ENCODE data around the gene EPHB1. TPM values are rescaled to one million over a fixed set of nuclear protein-coding genes. Genes with fewer than 3 reads are reported as not detected.

The EPHB1 gene
- polyA plus RNA-seq, 1 of the 3 experiments (the other 2 are of a cell fraction), result 1.2 TPM

- 66% methylated on average over 6 of the region's 7 CpGs for WGBS (ENCODE audit: low lambda C conversion rate)
- Histone ChIP-seq H4K20me1 (ENCODE audit: insufficient read depth) (no peaks in the 10 kb centered on the region), H3K9ac (no peak overlapping the region), H3F3A (replicated peaks; ENCODE audit: insufficient read depth) (no peaks in the 10 kb centered on the region), H3K27me3 (ENCODE audit: insufficient read depth) (no peaks in the 10 kb centered on the region), H3K9me3 (no peaks in the 10 kb centered on the region), H3K4me3 (ENCODE audit: low read depth in 2 of 2, low read length in 1 of 2) (no peak overlapping the region), H3K9me2 (no peaks in the 10 kb centered on the region), H2AFZ (ENCODE audit: low read depth) (no peak overlapping the region), H3K4me2 (no peak overlapping the region), H3K4me1 (ENCODE audit: control insufficient read depth in 1 of 2, insufficient read depth in 2 of 2, low read depth in 1 of 2, low read length in 1 of 2) (no peaks in the 10 kb centered on the region), H3K36me3 (replicated peaks in 1 of 2; ENCODE audit: control insufficient read depth in 1 of 2, insufficient read depth in 2 of 2, low read length in 1 of 2) (no peaks in the 10 kb centered on the region), H3K79me2 (ENCODE audit: insufficient read depth) (no peaks in the 10 kb centered on the region), H3K27ac (ENCODE audit: low read depth in 2 of 2, low read length in 1 of 2) (no peak overlapping the region)
- TF ChIP-seq YY1 (IDR thresholded peaks at IDR 0.05; ENCODE audit: low read depth) (no peak), NRF1 (IDR thresholded peaks at IDR 0.05; ENCODE audit: low read depth, low read length) (no peak), FOXM1 (IDR thresholded peaks at IDR 0.05; ENCODE audit: low read depth) (no peak), FOXJ3 (CRISPR knock-in tag; IDR thresholded peaks at IDR 0.05) (no peak)
- DNase-seq, result no peak
- POLR2A ChIA-PET, result no interaction called here
- CTCF ChIA-PET, result no interaction called here
These were observed 62.3 kb downstream of the EPHB1 start for GRCh38 chr3:134857356-134857755.

- no peak for DNase-seq
- H3K27me3 ChIP-seq (ENCODE audit: insufficient read depth), result no peaks in the 10 kb centered on the region
- no peak overlapping the region for H3K4me3 ChIP-seq (ENCODE audit: low read depth in 2 of 2, low read length in 1 of 2)
- no peak overlapping the region for H2AFZ ChIP-seq (ENCODE audit: low read depth)
- H3K36me3 ChIP-seq (replicated peaks in 1 of 2; ENCODE audit: control insufficient read depth in 1 of 2, insufficient read depth in 2 of 2, low read length in 1 of 2), result no peaks in the 10 kb centered on the region
- POLR2A ChIA-PET, result no interaction called here
- H4K20me1 ChIP-seq (ENCODE audit: insufficient read depth), result no peaks in the 10 kb centered on the region
- no peaks in the 10 kb centered on the region for H3K79me2 ChIP-seq (ENCODE audit: insufficient read depth)
- TF ChIP-seq YY1 (IDR thresholded peaks at IDR 0.05; ENCODE audit: low read depth) (no peak), ZBTB33 (IDR thresholded peaks at IDR 0.05; ENCODE audit: borderline replicate concordance, low read depth) (no peak), RAD21 (IDR thresholded peaks at IDR 0.05; ENCODE audit: low read length) (no peak), SMC3 (IDR thresholded peaks at IDR 0.05; ENCODE audit: low read depth, low read length) (no peak), PBX3 (IDR thresholded peaks at IDR 0.05) (no peak), GATA2 (CRISPR knock-in tag; IDR thresholded peaks at IDR 0.05) (no peak), MEF2A (IDR thresholded peaks at IDR 0.05; ENCODE audit: borderline replicate concordance, low read depth) (no peak), POLR2AphosphoS5 (IDR thresholded peaks at IDR 0.05; ENCODE audit: low read depth, low read length) (no peak), FOSL2 (IDR thresholded peaks at IDR 0.05; ENCODE audit: borderline replicate concordance, low read depth) (no peak), TCF12 (IDR thresholded peaks at IDR 0.05) (no peak), RXRA (IDR thresholded peaks at IDR 0.05; ENCODE audit: borderline replicate concordance, low read depth) (no peak), CTCF (IDR thresholded peaks at IDR 0.05) (no peak), USF1 (IDR thresholded peaks at IDR 0.05; ENCODE audit: borderline replicate concordance, low read depth) (no peak)
- CTCF ChIA-PET, result no interaction called here
- H3K9me3 ChIP-seq, result no peaks in the 10 kb centered on the region
- no peaks in the 10 kb centered on the region for H3F3A ChIP-seq (replicated peaks; ENCODE audit: insufficient read depth)
- H3K9ac ChIP-seq, result no peak overlapping the region
- no peak overlapping the region for H3K27ac ChIP-seq (ENCODE audit: low read depth in 2 of 2, low read length in 1 of 2)
- no peaks in the 10 kb centered on the region for H3K9me2 ChIP-seq
- H3K4me2 ChIP-seq, result no peak overlapping the region
- H3K4me1 ChIP-seq (ENCODE audit: control insufficient read depth in 1 of 2, insufficient read depth in 2 of 2, low read depth in 1 of 2, low read length in 1 of 2), result no peaks in the 10 kb centered on the region
These were observed 62.8 kb downstream of the EPHB1 start for GRCh38 chr3:134857776-134858362.
